ENCODE data around the gene C16orf78.

DNA sequence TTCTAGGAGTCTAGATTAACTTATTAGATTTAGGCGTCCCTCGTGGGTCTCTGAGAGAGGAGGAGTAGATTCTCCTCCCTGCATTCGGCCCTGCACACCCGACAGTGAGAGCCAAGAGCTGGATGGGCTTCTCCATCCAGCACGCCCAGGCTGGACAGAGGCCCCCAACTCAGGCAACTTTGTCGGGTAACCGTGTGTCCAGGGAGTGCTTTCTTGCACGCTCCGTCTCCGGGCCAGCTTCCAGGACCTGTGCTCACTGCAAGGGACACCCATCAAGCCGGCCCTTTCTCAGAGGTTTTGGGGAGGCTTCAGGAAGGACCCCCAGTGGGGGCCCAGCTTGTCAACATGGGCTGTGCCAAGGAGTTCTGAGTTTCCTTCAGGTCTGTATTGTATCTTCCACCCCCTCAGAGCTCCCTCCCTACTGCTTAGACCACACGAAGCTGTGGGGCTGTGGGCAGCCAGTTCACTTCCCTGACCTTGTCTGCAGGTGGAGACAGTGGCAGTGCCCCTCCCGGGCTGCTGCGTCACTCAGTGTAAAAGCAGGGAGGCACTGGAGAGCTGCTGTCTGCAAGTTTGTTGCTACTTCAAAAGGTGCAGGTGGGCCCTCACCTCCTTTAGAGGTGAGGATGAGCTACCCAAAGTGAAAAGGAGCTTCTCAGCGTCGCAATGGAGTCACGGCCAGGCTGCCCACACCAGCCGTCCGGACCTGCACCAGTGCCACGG, 24.0 kb upstream of the C16orf78 start:
- TF ChIP-seq, protein P1, sequence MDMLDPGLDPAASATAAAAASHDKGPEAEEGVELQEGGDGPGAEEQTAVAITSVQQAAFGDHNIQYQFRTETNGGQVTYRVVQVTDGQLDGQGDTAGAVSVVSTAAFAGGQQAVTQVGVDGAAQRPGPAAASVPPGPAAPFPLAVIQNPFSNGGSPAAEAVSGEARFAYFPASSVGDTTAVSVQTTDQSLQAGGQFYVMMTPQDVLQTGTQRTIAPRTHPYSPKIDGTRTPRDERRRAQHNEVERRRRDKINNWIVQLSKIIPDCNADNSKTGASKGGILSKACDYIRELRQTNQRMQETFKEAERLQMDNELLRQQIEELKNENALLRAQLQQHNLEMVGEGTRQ (IDR thresholded peaks at IDR 0.05; ENCODE audit: low read depth, low read length): no peak
- TF ChIP-seq CEBPB (IDR thresholded peaks at IDR 0.05; ENCODE audit: low read depth, low read length) (no peak), POLR2A (IDR thresholded peaks at IDR 0.05; ENCODE audit: low read depth, low read length) (no peak), SMC3 (IDR thresholded peaks at IDR 0.05; ENCODE audit: low read depth, low read length) (no peak), MAZ (IDR thresholded peaks at IDR 0.05; ENCODE audit: borderline replicate concordance, low read depth, low read length) (no peak), FOS (IDR thresholded peaks at IDR 0.05; ENCODE audit: low read depth, low read length) (no peak), RAD21 (IDR thresholded peaks at IDR 0.05; ENCODE audit: low read length) (no peak), RFX5 (IDR thresholded peaks at IDR 0.05; ENCODE audit: low read depth, low read length) (no peak), CHD1 (IDR thresholded peaks at IDR 0.05; ENCODE audit: low read depth, low read length) (no peak), RCOR1 (IDR thresholded peaks at IDR 0.05; ENCODE audit: insufficient replicate concordance, low read length) (no peak), BHLHE40 (IDR thresholded peaks at IDR 0.05; ENCODE audit: low read depth, low read length) (no peak), MAFK (IDR thresholded peaks at IDR 0.05; ENCODE audit: low read depth, low read length) (no peak)
- TF ChIP-seq, protein P2, sequence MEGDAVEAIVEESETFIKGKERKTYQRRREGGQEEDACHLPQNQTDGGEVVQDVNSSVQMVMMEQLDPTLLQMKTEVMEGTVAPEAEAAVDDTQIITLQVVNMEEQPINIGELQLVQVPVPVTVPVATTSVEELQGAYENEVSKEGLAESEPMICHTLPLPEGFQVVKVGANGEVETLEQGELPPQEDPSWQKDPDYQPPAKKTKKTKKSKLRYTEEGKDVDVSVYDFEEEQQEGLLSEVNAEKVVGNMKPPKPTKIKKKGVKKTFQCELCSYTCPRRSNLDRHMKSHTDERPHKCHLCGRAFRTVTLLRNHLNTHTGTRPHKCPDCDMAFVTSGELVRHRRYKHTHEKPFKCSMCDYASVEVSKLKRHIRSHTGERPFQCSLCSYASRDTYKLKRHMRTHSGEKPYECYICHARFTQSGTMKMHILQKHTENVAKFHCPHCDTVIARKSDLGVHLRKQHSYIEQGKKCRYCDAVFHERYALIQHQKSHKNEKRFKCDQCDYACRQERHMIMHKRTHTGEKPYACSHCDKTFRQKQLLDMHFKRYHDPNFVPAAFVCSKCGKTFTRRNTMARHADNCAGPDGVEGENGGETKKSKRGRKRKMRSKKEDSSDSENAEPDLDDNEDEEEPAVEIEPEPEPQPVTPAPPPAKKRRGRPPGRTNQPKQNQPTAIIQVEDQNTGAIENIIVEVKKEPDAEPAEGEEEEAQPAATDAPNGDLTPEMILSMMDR (conservative IDR thresholded peaks at IDR 0.05; ENCODE audit: low read depth, low read length): no peak
